Suprapubic skin (tissue), 4 donors: ENCODE results near the gene MGAT5. TPM values are rescaled to one million over a fixed set of nuclear protein-coding genes. Genes with fewer than 3 reads are reported as not detected.

Experiments
- DNase-seq, 2 donors: peaks; one replicate each; pipeline ENCODE4 v3.0.0-alpha.2; 2019; ENCODE audit warnings: low spot score in 2 of 2
- H3K27ac ChIP-seq: fragments of 200-600 bp; sonication (generic); one replicate; pipeline ENCODE4 v1.5.1; 2019
- H3K27me3 ChIP-seq: fragments of 200-600 bp; sonication (generic); one replicate; pipeline ENCODE4 v1.5.1; 2019
- H3K36me3 ChIP-seq: fragments of 200-600 bp; sonication (generic); one replicate; pipeline ENCODE4 v1.5.1; 2019
- H3K4me1 ChIP-seq: fragments of 200-600 bp; sonication (generic); one replicate; pipeline ENCODE4 v1.5.1; 2019
- H3K4me3 ChIP-seq: fragments of 200-600 bp; sonication (generic); one replicate; pipeline ENCODE4 v1.5.1; 2019; ENCODE audit warnings: mild to moderate bottlenecking
- H3K9me3 ChIP-seq: fragments of 200-600 bp; sonication (generic); one replicate; pipeline ENCODE4 v1.5.1; 2019
- CTCF ChIP-seq, 2 donors: fragments of 200-600 bp in 1 of 2; fragments of 450-650 bp in 1 of 2; sonication (generic) in 1 of 2; IDR thresholded peaks; one replicate each; pipeline ENCODE4 v1.5.1; 2016 to 2019; ENCODE audit warnings: antibody characterized with exemption in 2 of 2, mild to moderate bottlenecking in 1 of 2, moderate library complexity in 1 of 2
- EP300 ChIP-seq: sonication (generic); formaldehyde crosslinking; IDR thresholded peaks from one replicate; pipeline ENCODE4 v1.6.1; 2017; ENCODE audit warnings: antibody characterized with exemption
- POLR2A ChIP-seq, 2 donors: fragments of 450-650 bp; IDR thresholded peaks; one replicate each; pipeline ENCODE4 v1.6.1; 2017; ENCODE audit warnings: antibody characterized with exemption in 2 of 2, mild to moderate bottlenecking in 2 of 2, moderate library complexity in 2 of 2
- POLR2AphosphoS5 ChIP-seq, 3 donors: sonication (generic); formaldehyde crosslinking; IDR thresholded peaks; one replicate each; pipeline ENCODE4 v1.6.1; 2017; ENCODE audit warnings: antibody characterized with exemption in 3 of 3
- WGBS: methylation state at CpG from one replicate; pipeline ENCODE4 v1.1.5; 2018; 5-methylcytosine and 5-hydroxymethylcytosine counted together
- total RNA-seq, 4 donors: library from RNA; depleted of rRNA; stranded (reverse); fragments of >200 nt; gene quantifications; one replicate each; pipeline ENCODE4 v1.1.0, GENCODE V29; 2016

Gene MGAT5
- total RNA-seq, 4 donors from 2014 or later = 16.9 to 42.1 (median 32.9) TPM

- Histone ChIP-seq H3K27me3 (no peaks in the 10 kb centered on the region), H3K27ac (no peak overlapping the region), H3K9me3 (no peaks in the 10 kb centered on the region), H3K4me3 (no peak overlapping the region), H3K36me3 (no peaks in the 10 kb centered on the region), H3K4me1 (peaks cover 12% of the 10 kb centered on the region)
- 95% methylated on average over 1 of the region's 1 CpG for whole genome bisulfite sequencing
- TF ChIP-seq POLR2A (IDR thresholded peaks at IDR 0.05) = no peak
- TF ChIP-seq CTCF (IDR thresholded peaks at IDR 0.05) = no peak
- TF ChIP-seq POLR2AphosphoS5 (IDR thresholded peaks at IDR 0.05) = no peak
- no peak for TF ChIP-seq EP300
- no peak for DNase-seq
Observed at GRCh38 chr2:134361648-134362047, 107.8 kb downstream of the MGAT5 start.

- 64% methylated on average over 1 of the region's 1 CpG for WGBS
- Histone ChIP-seq H3K36me3 (no peaks in the 10 kb centered on the region), H3K4me3 (no peak overlapping the region), H3K27me3 (no peaks in the 10 kb centered on the region), H3K4me1 (peaks cover 17% of the 10 kb centered on the region), H3K9me3 (no peaks in the 10 kb centered on the region), H3K27ac (no peak overlapping the region)
- no peak for DNase-seq
- no peak for TF ChIP-seq EP300
- TF ChIP-seq POLR2AphosphoS5 (IDR thresholded peaks at IDR 0.05) = no peak
- TF ChIP-seq CTCF (IDR thresholded peaks at IDR 0.05) = no peak
- no peak for TF ChIP-seq POLR2A (IDR thresholded peaks at IDR 0.05)
Observed at GRCh38 chr2:134362152-134362668, 108.3 kb downstream of the MGAT5 start.

GRCh38 chr2:134362740-134363139 is 108.9 kb downstream of the MGAT5 start:
- TF ChIP-seq EP300 (no peak), CTCF (IDR thresholded peaks at IDR 0.05) (no peak), POLR2AphosphoS5 (IDR thresholded peaks at IDR 0.05) (no peak), POLR2A (IDR thresholded peaks at IDR 0.05) (no peak)
- 78% methylated on average over 1 of the region's 1 CpG for WGBS
- H3K4me1 ChIP-seq = peaks cover 22% of the 10 kb centered on the region
- no peak for DNase-seq
- no peaks in the 10 kb centered on the region for H3K36me3 ChIP-seq
- H3K27ac ChIP-seq = no peak overlapping the region
- no peak overlapping the region for H3K4me3 ChIP-seq
- no peaks in the 10 kb centered on the region for H3K27me3 ChIP-seq
- no peaks in the 10 kb centered on the region for H3K9me3 ChIP-seq

GRCh38 chr2:134365356-134365755 is 111.5 kb downstream of the MGAT5 start:
- Histone ChIP-seq H3K4me3 (no peak overlapping the region), H3K27ac (no peak overlapping the region), H3K4me1 (peaks cover 27% of the 10 kb centered on the region), H3K9me3 (no peaks in the 10 kb centered on the region), H3K36me3 (no peaks in the 10 kb centered on the region), H3K27me3 (no peaks in the 10 kb centered on the region)
- no peak for TF ChIP-seq POLR2AphosphoS5 (IDR thresholded peaks at IDR 0.05)
- no peak for TF ChIP-seq EP300
- TF ChIP-seq CTCF (IDR thresholded peaks at IDR 0.05) = no peak
- TF ChIP-seq POLR2A (IDR thresholded peaks at IDR 0.05) = no peak
- WGBS = 79% methylated on average over 3 of the region's 3 CpGs
- no peak for DNase-seq

GRCh38 chr2:134366359-134366758 is 112.5 kb downstream of the MGAT5 start:
- Histone ChIP-seq H3K9me3 (no peaks in the 10 kb centered on the region), H3K36me3 (no peaks in the 10 kb centered on the region), H3K4me1 (peaks cover 27% of the 10 kb centered on the region), H3K4me3 (no peak overlapping the region), H3K27me3 (no peaks in the 10 kb centered on the region), H3K27ac (no peak overlapping the region)
- 91% methylated on average over 6 of the region's 6 CpGs for WGBS
- TF ChIP-seq EP300 = no peak
- no peak for TF ChIP-seq POLR2AphosphoS5 (IDR thresholded peaks at IDR 0.05)
- no peak for TF ChIP-seq CTCF (IDR thresholded peaks at IDR 0.05)
- no peak for TF ChIP-seq POLR2A (IDR thresholded peaks at IDR 0.05)
- DNase-seq = no peak
